ENCODE measurements around the gene IER5. TPM values are rescaled to one million over a fixed set of nuclear protein-coding genes. Genes with fewer than 3 reads are reported as not detected.
A peak's percentile ranks its signal among the peaks of the same experiment; 100 is the strongest.

Gene IER5
- total and polyA plus RNA-seq, 2 of the 13 experiments (the other 11 are each of a cell fraction or from before 2014, with no cell fraction given) = 2.5 to 3.5 TPM

- TF ChIP-seq XBP1 (CRISPR knock-in tag; IDR thresholded peaks at IDR 0.05) (no peak), ZNF784 (CRISPR knock-in tag; IDR thresholded peaks at IDR 0.05; ENCODE audit: borderline replicate concordance) (peak; percentile 89; the same call in 1 of the 2 replicates), ZNF367 (CRISPR knock-in tag; IDR thresholded peaks at IDR 0.05; ENCODE audit: borderline replicate concordance) (no peak), REPIN1 (CRISPR knock-in tag; IDR thresholded peaks at IDR 0.05; ENCODE audit: borderline replicate concordance, low read depth) (peak; percentile 69; the same call in 1 of the 2 replicates), ZXDC (CRISPR knock-in tag; IDR thresholded peaks at IDR 0.05) (no peak; the same call in 1 of the 2 replicates), ZBTB3 (CRISPR knock-in tag; IDR thresholded peaks at IDR 0.05; ENCODE audit: borderline replicate concordance, low read depth) (peak; percentile 52; the same call in 1 of the 2 replicates), PRDM15 (CRISPR knock-in tag; IDR thresholded peaks at IDR 0.05) (0 out of 2 replicates have a peak, but pooled peaks have one; percentile 20)
- TF ChIP-seq, protein P1, sequence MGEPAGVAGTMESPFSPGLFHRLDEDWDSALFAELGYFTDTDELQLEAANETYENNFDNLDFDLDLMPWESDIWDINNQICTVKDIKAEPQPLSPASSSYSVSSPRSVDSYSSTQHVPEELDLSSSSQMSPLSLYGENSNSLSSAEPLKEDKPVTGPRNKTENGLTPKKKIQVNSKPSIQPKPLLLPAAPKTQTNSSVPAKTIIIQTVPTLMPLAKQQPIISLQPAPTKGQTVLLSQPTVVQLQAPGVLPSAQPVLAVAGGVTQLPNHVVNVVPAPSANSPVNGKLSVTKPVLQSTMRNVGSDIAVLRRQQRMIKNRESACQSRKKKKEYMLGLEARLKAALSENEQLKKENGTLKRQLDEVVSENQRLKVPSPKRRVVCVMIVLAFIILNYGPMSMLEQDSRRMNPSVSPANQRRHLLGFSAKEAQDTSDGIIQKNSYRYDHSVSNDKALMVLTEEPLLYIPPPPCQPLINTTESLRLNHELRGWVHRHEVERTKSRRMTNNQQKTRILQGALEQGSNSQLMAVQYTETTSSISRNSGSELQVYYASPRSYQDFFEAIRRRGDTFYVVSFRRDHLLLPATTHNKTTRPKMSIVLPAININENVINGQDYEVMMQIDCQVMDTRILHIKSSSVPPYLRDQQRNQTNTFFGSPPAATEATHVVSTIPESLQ (CRISPR knock-in tag; conservative IDR thresholded peaks at IDR 0.05) = 0 out of 2 replicates have a peak, but pooled peaks have one; percentile 36
- TF ChIP-seq, protein P2, sequence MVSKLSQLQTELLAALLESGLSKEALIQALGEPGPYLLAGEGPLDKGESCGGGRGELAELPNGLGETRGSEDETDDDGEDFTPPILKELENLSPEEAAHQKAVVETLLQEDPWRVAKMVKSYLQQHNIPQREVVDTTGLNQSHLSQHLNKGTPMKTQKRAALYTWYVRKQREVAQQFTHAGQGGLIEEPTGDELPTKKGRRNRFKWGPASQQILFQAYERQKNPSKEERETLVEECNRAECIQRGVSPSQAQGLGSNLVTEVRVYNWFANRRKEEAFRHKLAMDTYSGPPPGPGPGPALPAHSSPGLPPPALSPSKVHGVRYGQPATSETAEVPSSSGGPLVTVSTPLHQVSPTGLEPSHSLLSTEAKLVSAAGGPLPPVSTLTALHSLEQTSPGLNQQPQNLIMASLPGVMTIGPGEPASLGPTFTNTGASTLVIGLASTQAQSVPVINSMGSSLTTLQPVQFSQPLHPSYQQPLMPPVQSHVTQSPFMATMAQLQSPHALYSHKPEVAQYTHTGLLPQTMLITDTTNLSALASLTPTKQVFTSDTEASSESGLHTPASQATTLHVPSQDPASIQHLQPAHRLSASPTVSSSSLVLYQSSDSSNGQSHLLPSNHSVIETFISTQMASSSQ (IDR thresholded peaks at IDR 0.05; ENCODE audit: low read depth) = peak; percentile 39; the same call in 1 of the 2 replicates
- TF ChIP-seq, protein P2 (CRISPR knock-in tag; IDR thresholded peaks at IDR 0.05; ENCODE audit: borderline replicate concordance) = peak; percentile 76; the same call in 1 of the 2 replicates
- TF ChIP-seq, protein P3, sequence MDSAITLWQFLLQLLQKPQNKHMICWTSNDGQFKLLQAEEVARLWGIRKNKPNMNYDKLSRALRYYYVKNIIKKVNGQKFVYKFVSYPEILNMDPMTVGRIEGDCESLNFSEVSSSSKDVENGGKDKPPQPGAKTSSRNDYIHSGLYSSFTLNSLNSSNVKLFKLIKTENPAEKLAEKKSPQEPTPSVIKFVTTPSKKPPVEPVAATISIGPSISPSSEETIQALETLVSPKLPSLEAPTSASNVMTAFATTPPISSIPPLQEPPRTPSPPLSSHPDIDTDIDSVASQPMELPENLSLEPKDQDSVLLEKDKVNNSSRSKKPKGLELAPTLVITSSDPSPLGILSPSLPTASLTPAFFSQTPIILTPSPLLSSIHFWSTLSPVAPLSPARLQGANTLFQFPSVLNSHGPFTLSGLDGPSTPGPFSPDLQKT (CRISPR knock-in tag; IDR thresholded peaks at IDR 0.05; ENCODE audit: borderline replicate concordance) = no peak
These were observed 23.8 kb downstream of the IER5 start (continued) for GRCh38 chr1:181112071-181112929.
